ENCODE data around the gene SMOC2. TPM values are rescaled to one million over a fixed set of nuclear protein-coding genes. Genes with fewer than 3 reads are reported as not detected.

Gene SMOC2
- total RNA-seq, 3 donors from 2014 or later = 14.4 to 67.2 (median 63.6) TPM

DNA sequence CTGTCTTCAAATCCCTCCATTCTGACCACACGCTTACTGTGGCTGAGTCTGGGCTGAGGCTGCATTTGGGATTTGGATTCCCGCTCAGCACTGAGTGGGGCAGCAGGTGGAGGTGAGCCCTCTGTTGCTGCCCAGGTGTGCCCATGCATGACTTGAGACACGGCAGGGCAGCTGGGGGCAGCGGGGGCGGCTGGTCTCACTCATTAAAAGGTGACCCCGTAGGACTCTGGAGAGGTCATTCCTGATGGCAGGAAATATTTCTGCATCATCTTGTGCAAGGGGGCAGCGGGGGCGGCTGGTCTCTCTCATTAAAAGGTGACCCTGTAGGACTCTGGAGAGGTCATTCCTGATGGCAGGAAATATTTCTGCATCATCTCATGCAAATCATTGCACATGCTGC is 49.8 kb downstream of the SMOC2 start:
- no peak for DNase-seq (ENCODE audit: low spot score in 2 of 2)

DNA sequence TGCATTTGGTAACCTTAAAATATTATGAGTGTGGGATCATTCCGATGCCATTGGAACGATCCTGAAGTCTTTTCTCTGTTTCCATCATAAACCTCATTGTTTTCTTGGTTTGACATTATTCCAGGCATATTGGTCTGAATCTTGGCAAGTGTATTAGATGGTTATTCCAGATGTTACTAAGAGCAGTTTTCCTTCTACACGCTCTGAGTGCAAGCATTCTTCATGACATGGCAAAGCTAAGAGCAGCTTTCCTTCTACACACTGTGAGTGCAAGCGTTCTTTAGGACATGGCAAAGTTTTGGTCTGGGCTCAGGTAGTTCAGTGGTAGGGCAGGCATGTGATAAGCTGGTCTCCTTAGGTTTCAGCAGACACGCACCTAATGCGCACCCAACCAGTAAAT is 53.0 kb downstream of the SMOC2 start:
- no peak for TF ChIP-seq POLR2A (IDR thresholded peaks at IDR 0.05)
- TF ChIP-seq, protein P1, sequence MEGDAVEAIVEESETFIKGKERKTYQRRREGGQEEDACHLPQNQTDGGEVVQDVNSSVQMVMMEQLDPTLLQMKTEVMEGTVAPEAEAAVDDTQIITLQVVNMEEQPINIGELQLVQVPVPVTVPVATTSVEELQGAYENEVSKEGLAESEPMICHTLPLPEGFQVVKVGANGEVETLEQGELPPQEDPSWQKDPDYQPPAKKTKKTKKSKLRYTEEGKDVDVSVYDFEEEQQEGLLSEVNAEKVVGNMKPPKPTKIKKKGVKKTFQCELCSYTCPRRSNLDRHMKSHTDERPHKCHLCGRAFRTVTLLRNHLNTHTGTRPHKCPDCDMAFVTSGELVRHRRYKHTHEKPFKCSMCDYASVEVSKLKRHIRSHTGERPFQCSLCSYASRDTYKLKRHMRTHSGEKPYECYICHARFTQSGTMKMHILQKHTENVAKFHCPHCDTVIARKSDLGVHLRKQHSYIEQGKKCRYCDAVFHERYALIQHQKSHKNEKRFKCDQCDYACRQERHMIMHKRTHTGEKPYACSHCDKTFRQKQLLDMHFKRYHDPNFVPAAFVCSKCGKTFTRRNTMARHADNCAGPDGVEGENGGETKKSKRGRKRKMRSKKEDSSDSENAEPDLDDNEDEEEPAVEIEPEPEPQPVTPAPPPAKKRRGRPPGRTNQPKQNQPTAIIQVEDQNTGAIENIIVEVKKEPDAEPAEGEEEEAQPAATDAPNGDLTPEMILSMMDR (IDR thresholded peaks at IDR 0.05) = no peak
- TF ChIP-seq POLR2AphosphoS5 (IDR thresholded peaks at IDR 0.05) = no peak
- H3K4me1 ChIP-seq = no peaks in the 10 kb centered on the region
- H3K27me3 ChIP-seq = no peaks in the 10 kb centered on the region
- H3K27ac ChIP-seq = no peak overlapping the region
- DNase-seq (ENCODE audit: low spot score in 2 of 2) = no peak
- H3K4me3 ChIP-seq = no peak overlapping the region
- H3K36me3 ChIP-seq = no peaks in the 10 kb centered on the region
- intact Hi-C loops (cut with DNase I; ENCODE audit: low total_unique reads) = no loop called here
- no peaks in the 10 kb centered on the region for H3K9me3 ChIP-seq

More for the DNA sequence above, 49.8 kb downstream of the SMOC2 start:
- Histone ChIP-seq H3K27me3 (no peaks in the 10 kb centered on the region), H3K9me3 (no peaks in the 10 kb centered on the region), H3K36me3 (no peaks in the 10 kb centered on the region), H3K27ac (no peak overlapping the region), H3K4me1 (no peaks in the 10 kb centered on the region), H3K4me3 (no peak overlapping the region)
- intact Hi-C loops (cut with DNase I; ENCODE audit: low total_unique reads) = no loop called here
- TF ChIP-seq POLR2A (IDR thresholded peaks at IDR 0.05) (no peak), POLR2AphosphoS5 (IDR thresholded peaks at IDR 0.05) (no peak)
- TF ChIP-seq, protein P1 (IDR thresholded peaks at IDR 0.05) = no peak

DNA sequence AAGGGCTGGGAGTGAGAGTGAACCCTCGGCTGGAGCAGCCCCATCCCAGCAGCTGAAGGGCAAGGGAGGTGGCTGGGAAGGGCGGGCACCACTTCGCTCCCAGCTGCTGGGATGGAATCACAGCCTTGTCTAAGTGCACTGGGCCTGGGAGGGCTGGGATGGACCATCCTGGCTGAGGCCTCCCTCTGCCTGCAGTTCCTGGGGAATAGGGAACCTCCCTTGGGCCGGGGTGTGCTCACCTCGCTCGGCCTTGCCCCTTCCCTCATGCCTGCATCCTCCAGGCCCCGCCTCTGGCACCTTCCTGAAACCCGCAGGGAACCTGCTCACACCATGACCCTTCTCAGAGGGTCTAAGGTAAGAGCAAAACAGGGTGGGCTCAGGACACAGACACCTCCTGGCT is 53.7 kb downstream of the SMOC2 start:
- no peak overlapping the region for H3K4me3 ChIP-seq
- no peak overlapping the region for H3K27ac ChIP-seq
- H3K36me3 ChIP-seq = no peaks in the 10 kb centered on the region
- no peaks in the 10 kb centered on the region for H3K27me3 ChIP-seq
- no peaks in the 10 kb centered on the region for H3K9me3 ChIP-seq
- TF ChIP-seq, protein P1 (IDR thresholded peaks at IDR 0.05) = no peak
- TF ChIP-seq POLR2A (IDR thresholded peaks at IDR 0.05) = no peak
- no peak for TF ChIP-seq POLR2AphosphoS5 (IDR thresholded peaks at IDR 0.05)
- intact Hi-C loops (cut with DNase I; ENCODE audit: low total_unique reads) = no loop called here
- no peaks in the 10 kb centered on the region for H3K4me1 ChIP-seq
- DNase-seq (ENCODE audit: low spot score in 2 of 2) = no peak

DNA sequence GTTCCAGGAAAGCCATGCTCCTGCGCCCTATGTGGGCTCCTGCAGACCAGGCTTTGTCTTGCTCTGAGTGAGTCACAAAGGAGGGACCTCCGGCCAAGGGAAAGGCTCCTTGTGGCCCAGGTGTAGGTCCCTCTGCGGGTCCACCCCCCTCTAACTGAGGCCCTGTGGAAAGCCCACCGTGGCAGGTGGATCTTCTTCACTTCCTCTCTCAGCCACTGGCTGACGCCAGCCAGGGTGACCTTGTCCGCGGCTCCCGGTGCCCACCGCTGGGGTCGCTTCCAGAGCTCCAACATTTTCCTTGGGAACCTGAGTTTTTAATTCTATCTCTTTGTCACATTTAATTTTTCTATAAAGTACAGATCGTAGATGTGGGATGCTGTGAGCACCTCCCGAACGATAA is 54.1 kb downstream of the SMOC2 start:
- H3K4me1 ChIP-seq = no peaks in the 10 kb centered on the region
- TF ChIP-seq POLR2A (IDR thresholded peaks at IDR 0.05) (no peak), POLR2AphosphoS5 (IDR thresholded peaks at IDR 0.05) (no peak)
- TF ChIP-seq, protein P1 (IDR thresholded peaks at IDR 0.05) = no peak

DNA sequence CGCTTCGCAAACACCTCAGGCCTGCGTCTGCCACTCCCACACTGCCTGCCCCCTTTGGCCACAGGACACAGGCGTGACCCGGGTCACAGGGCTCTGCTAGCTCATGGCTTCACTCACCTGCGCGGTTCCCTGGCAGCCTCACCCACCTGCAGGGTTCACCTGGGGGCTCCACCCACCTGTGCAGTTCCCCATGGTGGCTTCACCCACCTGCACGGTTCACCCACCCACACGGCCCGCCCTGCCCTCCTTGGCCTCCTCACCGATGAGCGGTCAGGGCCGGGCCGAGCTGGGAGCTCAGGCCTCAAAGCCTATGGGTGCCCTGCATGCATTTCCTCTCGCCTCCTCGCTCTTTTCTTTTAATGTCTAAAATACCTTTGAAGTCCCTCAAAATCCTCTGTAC is 54.7 kb downstream of the SMOC2 start:
- TF ChIP-seq, protein P1 (IDR thresholded peaks at IDR 0.05) = no peak
- no peak for TF ChIP-seq POLR2AphosphoS5 (IDR thresholded peaks at IDR 0.05)
- TF ChIP-seq POLR2A (IDR thresholded peaks at IDR 0.05) = no peak
- Histone ChIP-seq H3K27me3 (no peaks in the 10 kb centered on the region), H3K36me3 (no peaks in the 10 kb centered on the region), H3K4me1 (no peaks in the 10 kb centered on the region), H3K9me3 (no peaks in the 10 kb centered on the region), H3K4me3 (no peak overlapping the region), H3K27ac (no peak overlapping the region)
- no peak for DNase-seq (ENCODE audit: low spot score in 2 of 2)
- intact Hi-C loops (cut with DNase I; ENCODE audit: low total_unique reads) = no loop called here

More for the DNA sequence above, 54.1 kb downstream of the SMOC2 start:
- no peak for DNase-seq (ENCODE audit: low spot score in 2 of 2)
- Histone ChIP-seq H3K4me3 (no peak overlapping the region), H3K27me3 (no peaks in the 10 kb centered on the region), H3K9me3 (no peaks in the 10 kb centered on the region), H3K27ac (no peak overlapping the region), H3K36me3 (no peaks in the 10 kb centered on the region)
- intact Hi-C loops (cut with DNase I; ENCODE audit: low total_unique reads) = no loop called here

Data from breast epithelium (tissue), 4 donors.